ENCODE measurements around the gene ZNF770.
"Not testable (repeated sequence)": the region's sequence is repeated elsewhere in the genome, so short reads cannot be mapped to it uniquely, and the experiment has no call there.

The ZNF770 gene

GRCh38 chr15:34976073-34976472, 12.0 kb downstream of the ZNF770 start:
- DNase-seq, result no peak

GRCh38 chr15:34973512-34973911, 14.6 kb downstream of the ZNF770 start:
- DNase-seq, result no peak

DNA sequence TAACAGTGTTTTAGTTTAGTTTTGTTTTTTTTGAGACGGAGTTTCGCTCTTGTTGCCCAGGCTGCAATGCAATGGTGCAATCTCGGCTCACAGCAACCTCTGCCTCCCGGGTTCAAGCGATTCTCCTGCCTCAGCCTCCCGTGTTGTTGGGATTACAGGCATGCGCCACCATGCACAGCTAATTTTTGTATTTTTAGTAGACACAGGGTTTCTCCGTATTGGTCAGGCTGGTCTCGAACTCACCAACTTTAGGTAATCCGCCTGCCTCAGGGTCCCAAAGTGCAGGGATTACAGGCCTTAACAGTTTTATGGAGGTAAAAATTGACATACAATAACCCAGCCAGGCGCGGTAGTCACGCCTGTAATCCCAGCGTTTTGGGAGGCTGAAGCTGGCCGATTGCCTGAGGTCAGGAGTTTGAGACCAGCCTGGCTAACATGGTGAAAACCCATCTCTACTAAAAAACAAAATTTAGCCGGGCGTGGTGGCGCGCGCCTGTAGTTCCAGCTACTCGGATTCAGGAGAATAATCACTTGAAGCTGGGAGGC, 17.9 kb downstream of the ZNF770 start:
- not testable (repeated sequence) for DNase-seq

- peak; percentile 99 for DNase-seq
Observed at GRCh38 chr15:34969340-34970097, 18.6 kb downstream of the ZNF770 start, which contains the start of gene AQR. TSS of gene AQR (minus strand) at chr15:34969742. CDS start at chr15:34969613, 129 bp downstream.

DNA sequence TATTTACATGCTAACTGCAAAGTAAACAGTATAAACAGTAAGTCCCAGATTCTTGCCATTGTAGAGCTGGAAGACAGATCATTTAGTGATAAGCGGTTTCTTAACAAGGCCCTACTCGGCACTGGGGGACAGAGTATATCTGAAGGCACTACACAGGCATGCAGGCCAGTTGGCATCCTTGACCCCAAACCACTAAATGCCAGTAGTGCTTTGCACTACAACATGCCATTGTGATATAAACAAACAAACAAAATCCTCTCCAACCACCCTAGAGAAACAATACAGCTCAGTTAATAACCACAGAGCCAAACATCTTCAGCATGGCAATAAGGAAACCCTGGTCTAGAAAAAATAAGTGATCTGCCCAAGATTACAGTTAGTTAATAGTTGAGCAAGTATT, 23.8 kb downstream of the ZNF770 start:
- no peak for DNase-seq

GRCh38 chr15:34953851-34954250, 34.2 kb downstream of the ZNF770 start:
- no peak for DNase-seq

- no peak for DNase-seq
Observed at GRCh38 chr15:34952481-34952880, 35.6 kb downstream of the ZNF770 start.

DNA sequence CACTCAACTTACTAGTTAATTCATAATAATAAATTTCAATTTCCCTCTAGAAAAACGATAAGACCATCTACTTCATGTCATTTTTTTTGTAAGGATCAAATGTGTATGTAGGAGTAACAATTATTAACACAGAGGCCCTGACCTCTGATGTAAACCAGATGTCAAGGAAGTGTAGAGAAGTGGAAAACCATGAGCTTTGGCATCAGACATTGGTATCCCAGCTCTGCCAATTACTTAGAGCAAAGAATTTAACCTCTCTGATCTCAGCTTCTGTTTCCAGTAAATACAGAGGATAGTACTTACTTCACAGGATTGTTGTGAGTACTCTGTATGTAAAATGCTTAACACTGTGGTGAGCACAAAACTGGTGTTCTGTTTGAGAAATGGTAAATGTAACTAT, 36.1 kb downstream of the ZNF770 start:
- DNase-seq, result peak; percentile 33

- DNase-seq, result peak; percentile 78
Observed at GRCh38 chr15:34944936-34945335, 43.2 kb downstream of the ZNF770 start.

DNA sequence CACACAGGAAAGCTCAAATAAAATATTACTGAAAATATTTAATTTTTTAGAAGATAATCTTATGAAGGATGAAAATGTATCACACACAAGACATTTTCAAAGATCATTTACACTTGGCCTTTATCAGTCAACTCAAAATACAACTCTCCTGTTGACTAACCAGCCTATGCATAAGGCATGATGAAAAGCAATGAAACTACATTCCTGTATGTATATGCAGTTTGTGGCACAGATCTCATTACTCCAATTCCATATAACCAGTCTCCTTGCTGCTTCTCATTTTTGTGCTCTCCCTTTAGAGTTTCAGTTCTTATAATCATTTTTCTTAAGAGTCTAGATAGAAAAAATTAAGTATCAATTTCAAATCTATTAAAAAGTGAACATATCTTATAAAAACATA, 44.4 kb downstream of the ZNF770 start:
- peak; percentile 53 for DNase-seq

- DNase-seq, result not testable (repeated sequence)
Observed at GRCh38 chr15:34943264-34943663, 44.8 kb downstream of the ZNF770 start.

- peak; percentile 55 for DNase-seq
Observed at GRCh38 chr15:34942363-34942762, 45.7 kb downstream of the ZNF770 start.

- no peak for DNase-seq
Observed at GRCh38 chr15:34941831-34942230, 46.3 kb downstream of the ZNF770 start.

GRCh38 chr15:34941185-34941698, 46.8 kb downstream of the ZNF770 start:
- DNase-seq, result no peak

DNA sequence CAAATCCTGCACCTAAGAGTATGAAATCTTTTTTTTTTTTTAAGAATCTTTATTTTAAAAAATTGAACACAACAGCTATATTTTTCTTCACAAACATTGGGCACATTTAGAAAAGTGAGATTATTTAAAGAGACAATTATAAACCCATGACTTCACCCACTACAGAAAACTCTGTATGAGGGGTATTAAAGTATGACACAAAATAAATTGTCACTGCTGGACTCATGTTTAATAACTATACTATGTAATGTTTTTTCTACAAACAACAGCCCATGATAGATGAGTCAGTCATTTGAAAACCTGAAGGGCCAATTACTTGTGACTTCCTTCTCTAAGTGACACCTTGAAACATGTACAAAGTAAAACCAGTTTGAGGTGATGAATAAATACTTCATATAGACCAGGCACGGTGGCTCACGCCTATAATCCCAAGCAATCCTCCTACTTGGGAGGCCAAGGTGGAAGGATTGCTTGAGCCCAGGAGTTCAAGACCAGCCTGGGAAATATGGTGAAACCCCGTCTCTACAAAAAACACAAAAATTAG, 54.6 kb downstream of the ZNF770 start:
- DNase-seq, result no peak

GRCh38 chr15:34928349-34928748, 59.7 kb downstream of the ZNF770 start:
- not testable (repeated sequence) for DNase-seq

All from fibroblast of upper back skin (primary cell).